ENCODE data around the gene LYPD8.

GRCh38 chr1:248748211-248748610 lies 7.3 kb downstream of the LYPD8 start:
- TF ChIP-seq CTCF (IDR thresholded peaks at IDR 0.05; ENCODE audit: low read depth, low read length) = no peak
- no peak for TF ChIP-seq EZH2phosphoT487 (IDR thresholded peaks at IDR 0.05; ENCODE audit: low read depth)
